Activated T-cell treated with anti-CD3 and anti-CD28 coated beads, Interleukin-2, amount 50 U/mL, for 24 hours (primary cell): ENCODE measurements around the gene CAMSAP2.
"Not testable (repeated sequence)": the region's sequence is repeated elsewhere in the genome, so short reads cannot be mapped to it uniquely, and the experiment has no call there.

Source experiments
- DNase-seq: peaks from one replicate; pipeline ENCODE4 v3.0.0-alpha.2; 2020
- H3K27ac Mint-ChIP-seq: 2 replicates; pipeline ENCODE4 v1.8.0; 2020; ENCODE audit warnings: mild to moderate bottlenecking, mixed read lengths
- H3K27me3 Mint-ChIP-seq: 2 replicates; pipeline ENCODE4 v1.8.0; 2020; ENCODE audit warnings: mixed read lengths
- H3K36me3 Mint-ChIP-seq: 2 replicates; pipeline ENCODE4 v1.8.0; 2020; ENCODE audit warnings: low read depth, mixed read lengths
- H3K4me1 Mint-ChIP-seq: 2 replicates; pipeline ENCODE4 v1.8.0; 2020; ENCODE audit warnings: low read depth, mixed read lengths
- H3K4me3 Mint-ChIP-seq: 2 replicates; pipeline ENCODE4 v1.8.0; 2020; ENCODE audit warnings: mild to moderate bottlenecking, moderate library complexity, mixed read lengths
- H3K9me3 Mint-ChIP-seq: 2 replicates; pipeline ENCODE4 v1.8.0; 2020; ENCODE audit warnings: mixed read lengths

Gene CAMSAP2

DNA sequence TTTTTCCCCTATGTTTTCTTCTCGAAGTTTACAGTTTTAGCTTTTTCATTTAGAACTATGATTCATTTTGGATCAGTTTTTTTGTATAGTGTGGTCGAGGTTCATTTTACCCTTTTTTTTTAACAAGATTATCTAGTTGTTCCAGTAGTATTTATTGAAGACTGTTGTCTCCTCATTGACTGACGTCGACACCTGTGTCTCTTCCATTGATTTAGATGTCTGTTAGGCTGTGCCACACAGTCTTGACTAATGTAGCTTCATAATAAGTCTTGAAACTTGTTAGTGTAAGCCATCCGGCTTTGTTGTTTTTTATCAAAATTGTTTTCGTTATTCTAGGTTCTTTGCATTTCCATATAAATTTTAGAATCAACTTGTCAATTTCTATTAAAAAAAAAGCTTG lies 45.2 kb downstream of the CAMSAP2 start:
- Mint-ChIP-seq H3K36me3 (peaks cover 15% of the 10 kb centered on the region), H3K9me3 (peaks cover 2% of the 10 kb centered on the region), H3K4me1 (no peaks in the 10 kb centered on the region), H3K27me3 (no peaks in the 10 kb centered on the region), H3K4me3 (no peak overlapping the region), H3K27ac (no peak overlapping the region)
- no peak for DNase-seq

- Mint-ChIP-seq H3K9me3 (peaks cover 2% of the 10 kb centered on the region), H3K36me3 (peaks cover 15% of the 10 kb centered on the region), H3K4me1 (no peaks in the 10 kb centered on the region), H3K4me3 (no peak overlapping the region), H3K27me3 (no peaks in the 10 kb centered on the region), H3K27ac (no peak overlapping the region)
- DNase-seq, result no peak
Observed at GRCh38 chr1:200784576-200784975, 45.9 kb downstream of the CAMSAP2 start.

DNA sequence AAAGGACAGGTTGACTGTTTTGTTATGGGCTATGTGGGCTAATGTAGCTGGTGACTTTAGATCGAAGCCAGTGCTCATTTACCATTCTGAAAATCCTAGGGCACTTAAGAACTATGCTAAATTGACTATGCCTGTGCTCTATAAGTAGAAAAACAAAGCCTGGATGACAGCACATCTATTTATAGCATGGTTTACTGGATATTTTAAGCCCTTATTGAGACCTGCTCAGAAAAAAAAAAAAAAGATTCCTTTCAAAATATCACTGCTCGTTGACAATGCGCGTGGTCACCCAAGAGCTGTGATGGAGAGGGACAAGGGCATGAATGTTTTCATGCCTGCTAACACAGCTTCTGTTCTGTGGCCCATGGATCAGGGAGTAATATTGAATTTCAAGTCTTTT lies 48.1 kb downstream of the CAMSAP2 start:
- Mint-ChIP-seq H3K27ac (no peak overlapping the region), H3K4me3 (no peak overlapping the region), H3K27me3 (no peaks in the 10 kb centered on the region), H3K36me3 (peaks cover 15% of the 10 kb centered on the region), H3K9me3 (peaks cover 2% of the 10 kb centered on the region), H3K4me1 (no peaks in the 10 kb centered on the region)
- no peak for DNase-seq

DNA sequence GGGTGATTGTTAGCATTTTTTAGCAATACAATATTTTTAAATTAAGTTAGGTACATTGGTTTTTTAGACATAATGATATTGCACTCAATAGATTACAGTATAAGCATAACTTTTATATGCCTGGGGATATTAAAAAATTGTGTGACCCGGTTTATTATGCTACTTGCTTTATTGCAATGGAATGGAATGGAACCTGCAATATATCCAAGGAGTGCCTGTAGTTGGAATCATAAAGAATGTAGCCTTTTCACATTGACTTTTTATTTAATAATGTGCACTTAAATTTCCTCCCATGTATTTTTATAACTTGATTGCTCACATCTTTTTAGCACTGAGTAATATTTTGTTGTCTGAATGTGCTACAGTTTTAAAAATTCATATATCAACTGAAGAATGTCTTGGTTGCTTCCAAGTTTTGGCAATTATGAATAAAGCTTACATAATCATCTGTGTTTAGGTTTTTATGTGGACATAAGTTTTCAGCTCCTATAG lies 49.2 kb downstream of the CAMSAP2 start:
- Mint-ChIP-seq H3K36me3 (peaks cover 7% of the 10 kb centered on the region), H3K4me3 (no peak overlapping the region), H3K4me1 (no peaks in the 10 kb centered on the region), H3K27me3 (no peaks in the 10 kb centered on the region), H3K9me3 (peaks cover 2% of the 10 kb centered on the region), H3K27ac (no peak overlapping the region)
- DNase-seq, result no peak

- H3K4me1 Mint-ChIP-seq, H3K4me3 Mint-ChIP-seq, H3K27ac Mint-ChIP-seq, H3K27me3 Mint-ChIP-seq, H3K9me3 Mint-ChIP-seq, DNase-seq, H3K36me3 Mint-ChIP-seq: not testable (repeated sequence)
Observed at GRCh38 chr1:200791012-200791411, 52.3 kb downstream of the CAMSAP2 start.

- Mint-ChIP-seq H3K36me3 (no peaks in the 10 kb centered on the region), H3K4me1 (no peaks in the 10 kb centered on the region), H3K4me3 (no peak overlapping the region), H3K27ac (no peak overlapping the region), H3K9me3 (no peaks in the 10 kb centered on the region), H3K27me3 (no peaks in the 10 kb centered on the region)
- DNase-seq, result no peak
Observed at GRCh38 chr1:200793677-200794076, 55.0 kb downstream of the CAMSAP2 start.

- Mint-ChIP-seq H3K27ac (no peak overlapping the region), H3K27me3 (no peaks in the 10 kb centered on the region), H3K4me1 (no peaks in the 10 kb centered on the region), H3K36me3 (no peaks in the 10 kb centered on the region), H3K4me3 (no peak overlapping the region), H3K9me3 (no peaks in the 10 kb centered on the region)
- no peak for DNase-seq
Observed at GRCh38 chr1:200794506-200795065, 55.9 kb downstream of the CAMSAP2 start.

DNA sequence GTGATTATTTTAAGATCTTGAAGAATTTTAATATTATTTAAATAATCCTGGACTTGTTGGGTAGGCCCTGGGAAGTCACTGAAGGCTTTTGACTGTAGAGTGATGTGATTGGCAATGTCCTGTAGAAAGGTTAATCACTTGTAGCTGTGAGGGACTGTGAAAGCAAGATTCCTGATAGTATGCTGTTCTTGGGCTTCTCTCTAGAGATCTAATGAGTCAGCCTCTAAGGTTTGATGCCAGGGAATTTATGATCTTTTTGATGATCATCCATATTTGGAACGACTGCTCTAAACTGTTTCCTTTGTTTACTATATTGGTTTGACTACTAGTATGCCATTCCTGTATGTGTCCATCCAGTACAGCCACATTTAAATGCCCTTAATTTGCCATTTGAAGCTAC lies 56.5 kb downstream of the CAMSAP2 start:
- no peaks in the 10 kb centered on the region for H3K4me1 Mint-ChIP-seq
- no peaks in the 10 kb centered on the region for H3K9me3 Mint-ChIP-seq
- no peaks in the 10 kb centered on the region for H3K27me3 Mint-ChIP-seq
- DNase-seq, result no peak
- no peak overlapping the region for H3K4me3 Mint-ChIP-seq
- no peak overlapping the region for H3K27ac Mint-ChIP-seq
- H3K36me3 Mint-ChIP-seq, result no peaks in the 10 kb centered on the region

- no peaks in the 10 kb centered on the region for H3K27me3 Mint-ChIP-seq
- no peaks in the 10 kb centered on the region for H3K9me3 Mint-ChIP-seq
- no peak for DNase-seq
- no peak overlapping the region for H3K27ac Mint-ChIP-seq
- H3K4me1 Mint-ChIP-seq, result no peaks in the 10 kb centered on the region
- no peak overlapping the region for H3K4me3 Mint-ChIP-seq
- no peaks in the 10 kb centered on the region for H3K36me3 Mint-ChIP-seq
Observed at GRCh38 chr1:200802042-200802441, 63.3 kb downstream of the CAMSAP2 start.

GRCh38 chr1:200802865-200803512 lies 64.3 kb downstream of the CAMSAP2 start:
- Mint-ChIP-seq H3K9me3 (no peaks in the 10 kb centered on the region), H3K4me1 (no peaks in the 10 kb centered on the region), H3K36me3 (no peaks in the 10 kb centered on the region), H3K27ac (no peak overlapping the region), H3K27me3 (no peaks in the 10 kb centered on the region), H3K4me3 (no peak overlapping the region)
- peak; percentile 75 for DNase-seq

GRCh38 chr1:200805719-200806118 lies 67.0 kb downstream of the CAMSAP2 start:
- no peak overlapping the region for H3K4me3 Mint-ChIP-seq
- no peak overlapping the region for H3K27ac Mint-ChIP-seq
- H3K9me3 Mint-ChIP-seq, result no peaks in the 10 kb centered on the region
- no peaks in the 10 kb centered on the region for H3K27me3 Mint-ChIP-seq
- H3K36me3 Mint-ChIP-seq, result peaks cover 4% of the 10 kb centered on the region
- no peaks in the 10 kb centered on the region for H3K4me1 Mint-ChIP-seq
- no peak for DNase-seq

GRCh38 chr1:200808846-200809245 lies 70.2 kb downstream of the CAMSAP2 start:
- Mint-ChIP-seq H3K27ac (no peak overlapping the region), H3K36me3 (peaks cover 4% of the 10 kb centered on the region), H3K4me3 (no peak overlapping the region), H3K27me3 (no peaks in the 10 kb centered on the region), H3K9me3 (no peaks in the 10 kb centered on the region), H3K4me1 (no peaks in the 10 kb centered on the region)
- DNase-seq, result no peak

DNA sequence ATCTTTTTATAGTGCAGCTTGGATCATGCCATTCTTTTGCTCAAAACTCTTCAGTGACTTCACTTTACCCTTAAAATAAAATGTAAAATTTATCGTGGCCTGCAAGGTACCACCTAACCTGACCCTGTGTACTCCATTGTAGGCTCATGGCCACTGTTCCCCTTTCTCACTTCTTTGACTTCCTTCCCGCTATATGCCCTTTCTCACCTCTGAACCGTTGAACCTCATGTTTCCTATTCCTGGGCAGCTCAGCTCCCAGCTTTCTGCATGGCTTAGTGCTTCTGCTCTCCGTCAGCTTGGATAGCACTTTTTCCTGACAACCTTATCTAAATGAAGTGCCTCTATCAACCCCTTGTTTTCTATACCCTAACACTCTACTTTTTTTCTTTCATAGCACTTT lies 73.0 kb downstream of the CAMSAP2 start:
- no peak for DNase-seq
- H3K4me3 Mint-ChIP-seq, result no peak overlapping the region
- no peaks in the 10 kb centered on the region for H3K27me3 Mint-ChIP-seq
- no peaks in the 10 kb centered on the region for H3K9me3 Mint-ChIP-seq
- H3K27ac Mint-ChIP-seq, result no peak overlapping the region
- peaks cover 4% of the 10 kb centered on the region for H3K36me3 Mint-ChIP-seq
- no peaks in the 10 kb centered on the region for H3K4me1 Mint-ChIP-seq

GRCh38 chr1:200816624-200817224 lies 78.0 kb downstream of the CAMSAP2 start:
- not testable (repeated sequence) for H3K27me3 Mint-ChIP-seq, H3K4me3 Mint-ChIP-seq, H3K36me3 Mint-ChIP-seq, H3K9me3 Mint-ChIP-seq, DNase-seq, H3K4me1 Mint-ChIP-seq, H3K27ac Mint-ChIP-seq

DNA sequence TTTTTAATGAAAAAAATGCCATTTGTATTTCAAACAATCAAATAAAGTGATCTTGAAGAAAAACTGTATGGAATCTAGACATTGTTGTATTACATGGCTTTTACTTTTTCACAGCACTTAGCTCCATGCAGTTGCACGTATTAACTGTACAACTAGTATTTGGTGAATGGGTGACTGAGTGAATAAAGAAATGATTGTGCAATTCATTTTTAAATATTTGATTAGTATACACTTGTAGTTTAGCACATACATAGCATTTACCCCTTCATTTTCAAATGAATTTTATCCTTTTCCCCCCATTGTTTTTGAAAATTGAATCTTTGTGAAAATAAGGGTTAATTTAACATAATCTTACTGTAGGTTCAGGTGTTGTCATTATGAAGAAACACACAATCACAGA lies 79.6 kb downstream of the CAMSAP2 start:
- H3K4me1 Mint-ChIP-seq, result no peaks in the 10 kb centered on the region
- H3K4me3 Mint-ChIP-seq, result no peak overlapping the region
- no peaks in the 10 kb centered on the region for H3K27me3 Mint-ChIP-seq
- H3K36me3 Mint-ChIP-seq, result no peaks in the 10 kb centered on the region
- DNase-seq, result no peak
- H3K27ac Mint-ChIP-seq, result no peak overlapping the region
- no peaks in the 10 kb centered on the region for H3K9me3 Mint-ChIP-seq
